ENCODE measurements around the gene SLC10A6. TPM values are rescaled to one million over a fixed set of nuclear protein-coding genes. Genes with fewer than 3 reads are reported as not detected.

SLC10A6 gene
- total and polyA plus RNA-seq, 2 donors (not counting 3 experiments of a cell fraction or from before 2014, with no cell fraction given) = 0.04 TPM; not detected in 1

DNA sequence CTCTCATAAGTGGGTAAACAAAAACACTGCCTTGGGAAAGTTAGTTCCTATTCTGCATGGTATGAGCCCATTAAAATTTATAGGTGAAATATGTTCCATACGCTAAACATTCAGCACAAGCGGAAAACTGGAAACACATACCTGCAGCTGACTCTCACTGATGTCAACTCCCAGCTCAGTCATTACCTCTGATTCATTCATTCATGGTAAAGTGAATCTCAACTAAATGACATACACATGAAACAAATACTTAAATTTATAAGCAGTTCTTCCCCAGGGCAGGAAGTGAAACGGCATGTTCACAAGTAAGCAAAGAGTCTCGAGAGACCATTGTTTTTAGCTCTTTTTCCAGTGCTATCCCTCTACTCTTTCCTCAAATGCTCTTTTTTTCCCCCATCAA lies 1.6 kb downstream of the SLC10A6 start:
- Histone ChIP-seq H3K4me3 (replicated peaks in 1 of 3; ENCODE audit: insufficient read depth in 1 of 3, low read depth in 1 of 3, low read length in 3 of 3) (no peak overlapping the region), H3K9me1 (replicated peaks; ENCODE audit: control insufficient read depth, extremely low read depth, insufficient read depth, low read length) (no peaks in the 10 kb centered on the region), H4K20me1 (replicated peaks; ENCODE audit: control insufficient read depth, extremely low read depth, insufficient read depth, low read length) (no peaks in the 10 kb centered on the region), H3K4me2 (ENCODE audit: insufficient read depth, low read length) (no peak overlapping the region), H3K27me3 (ENCODE audit: control insufficient read depth in 2 of 2, insufficient read depth in 2 of 2, low read length in 2 of 2) (peaks cover 0 to 2% of the 10 kb centered on the region in 2 experiments), H3K27ac (ENCODE audit: insufficient read depth, low read depth, low read length) (no peak overlapping the region), H3K36me3 (ENCODE audit: control insufficient read depth in 2 of 2, extremely low read depth in 1 of 2, insufficient read depth in 2 of 2, low read length in 2 of 2) (no peaks in the 10 kb centered on the region), H2AFZ (ENCODE audit: low read depth, low read length) (no peak overlapping the region), H3K9ac (replicated peaks; ENCODE audit: extremely low read depth, insufficient read depth, low read length) (no peak overlapping the region), H3K9me3 (replicated peaks; ENCODE audit: control insufficient read depth, insufficient read depth, low read length) (no peaks in the 10 kb centered on the region), H3K4me1 (ENCODE audit: control insufficient read depth, extremely low read depth, insufficient read depth, low read length) (peaks cover 14% of the 10 kb centered on the region), H3K79me2 (ENCODE audit: control insufficient read depth, insufficient read depth, low read length) (no peaks in the 10 kb centered on the region)
- dilution Hi-C loops (cut with MboI; ENCODE audit: extremely low pct_ligation_motif_present, low sequenced_read_pairs) (no loop called here), intact Hi-C loops (cut with micrococcal nuclease) (no loop called here)
- DNase-seq (ENCODE audit: low read depth, low spot score) = no peak
- TF ChIP-seq JUN (IDR thresholded peaks at IDR 0.05; ENCODE audit: borderline replicate concordance, insufficient read depth, insufficient read length, low read depth) = no peak
- TF ChIP-seq, protein P1, sequence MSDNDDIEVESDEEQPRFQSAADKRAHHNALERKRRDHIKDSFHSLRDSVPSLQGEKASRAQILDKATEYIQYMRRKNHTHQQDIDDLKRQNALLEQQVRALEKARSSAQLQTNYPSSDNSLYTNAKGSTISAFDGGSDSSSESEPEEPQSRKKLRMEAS (IDR thresholded peaks at IDR 0.05; ENCODE audit: insufficient read depth, insufficient read length) = no peak
- no peak for TF ChIP-seq MYC (IDR thresholded peaks at IDR 0.05; ENCODE audit: low read depth, low read length)
- TF ChIP-seq FOS (IDR thresholded peaks at IDR 0.05; ENCODE audit: borderline replicate concordance, insufficient read depth, low read length) = no peak
- TF ChIP-seq POLR2A (IDR thresholded peaks at IDR 0.05; ENCODE audit: low read depth, low read length) = no peak
- TF ChIP-seq GATA2 (IDR thresholded peaks at IDR 0.05; ENCODE audit: insufficient read depth, insufficient read length, low read depth, low read length) = no peak
- TF ChIP-seq EZH2 (IDR thresholded peaks at IDR 0.05; ENCODE audit: borderline replicate concordance, low read depth, low read length, severe bottlenecking) = no peak
- TF ChIP-seq, protein P2, sequence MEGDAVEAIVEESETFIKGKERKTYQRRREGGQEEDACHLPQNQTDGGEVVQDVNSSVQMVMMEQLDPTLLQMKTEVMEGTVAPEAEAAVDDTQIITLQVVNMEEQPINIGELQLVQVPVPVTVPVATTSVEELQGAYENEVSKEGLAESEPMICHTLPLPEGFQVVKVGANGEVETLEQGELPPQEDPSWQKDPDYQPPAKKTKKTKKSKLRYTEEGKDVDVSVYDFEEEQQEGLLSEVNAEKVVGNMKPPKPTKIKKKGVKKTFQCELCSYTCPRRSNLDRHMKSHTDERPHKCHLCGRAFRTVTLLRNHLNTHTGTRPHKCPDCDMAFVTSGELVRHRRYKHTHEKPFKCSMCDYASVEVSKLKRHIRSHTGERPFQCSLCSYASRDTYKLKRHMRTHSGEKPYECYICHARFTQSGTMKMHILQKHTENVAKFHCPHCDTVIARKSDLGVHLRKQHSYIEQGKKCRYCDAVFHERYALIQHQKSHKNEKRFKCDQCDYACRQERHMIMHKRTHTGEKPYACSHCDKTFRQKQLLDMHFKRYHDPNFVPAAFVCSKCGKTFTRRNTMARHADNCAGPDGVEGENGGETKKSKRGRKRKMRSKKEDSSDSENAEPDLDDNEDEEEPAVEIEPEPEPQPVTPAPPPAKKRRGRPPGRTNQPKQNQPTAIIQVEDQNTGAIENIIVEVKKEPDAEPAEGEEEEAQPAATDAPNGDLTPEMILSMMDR (IDR thresholded peaks at IDR 0.05; ENCODE audit: extremely low read depth in 1 of 2, insufficient read depth in 1 of 2, low read depth in 1 of 2, low read length in 2 of 2) = no peak
- TF ChIP-seq POLR2AphosphoS5 (IDR thresholded peaks at IDR 0.05; ENCODE audit: insufficient read depth, low read depth, low read length) = no peak
- no peak for FAIRE-seq
- CTCF ChIA-PET = interaction anchor here (1.0 kb wide), 1 partner anchor 194 kb away, joined by 3 read pairs; no protein-coding TSS in a partner anchor
- no TSS peak for BruUV-seq (replicated peaks)
- POLR2A ChIA-PET = no interaction called here

All from endothelial cell of umbilical vein (primary cell).